HG03439 (cell line): ENCODE results near the gene CALR3.
"Not testable (repeated sequence)": the region's sequence is repeated elsewhere in the genome, so short reads cannot be mapped to it uniquely, and the experiment has no call there.

Experiments used
- ATAC-seq: cut with Tn5 transposase; IDR thresholded peaks from one replicate; pipeline ENCODE4 v1.9.1; 2021; ENCODE audit warnings: mild to moderate bottlenecking, moderate library complexity; ENCODE audit not compliant: unreplicated experiment

Gene CALR3

GRCh38 chr19:16497042-16497441 is 1.1 kb upstream of the CALR3 start:
- no peak for ATAC-seq

- no peak for ATAC-seq
These were observed 631 bp upstream of the CALR3 start for GRCh38 chr19:16496613-16496983.

GRCh38 chr19:16486476-16486875 is 9.5 kb downstream of the CALR3 start:
- ATAC-seq = not testable (repeated sequence)

GRCh38 chr19:16482745-16483144 is 13.2 kb downstream of the CALR3 start:
- ATAC-seq = no peak

DNA sequence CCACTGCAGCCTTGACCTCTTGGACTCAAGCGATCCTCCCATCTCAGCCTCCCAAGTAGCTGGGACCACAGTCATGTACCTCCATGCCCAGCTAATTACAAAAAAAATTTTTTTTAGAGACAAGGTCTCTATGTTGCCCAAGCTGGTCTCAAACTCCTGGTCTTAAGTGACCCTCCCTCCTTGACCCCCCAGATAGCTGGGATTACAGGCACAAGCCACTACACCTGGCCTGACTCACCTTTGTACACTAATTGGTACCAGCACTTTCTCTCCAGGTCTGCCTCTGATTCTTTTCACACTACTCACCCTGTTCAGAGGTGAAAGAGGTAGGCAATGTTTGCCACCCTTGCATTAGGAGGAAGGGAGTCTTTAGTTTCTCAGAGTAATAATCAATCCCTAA is 18.7 kb downstream of the CALR3 start:
- no peak for ATAC-seq

GRCh38 chr19:16476401-16476800 is 19.6 kb downstream of the CALR3 start:
- no peak for ATAC-seq

- no peak for ATAC-seq
These were observed 22.0 kb downstream of the CALR3 start for GRCh38 chr19:16473875-16474392.

GRCh38 chr19:16472992-16473391 is 23.0 kb downstream of the CALR3 start:
- no peak for ATAC-seq

- ATAC-seq = not testable (repeated sequence)
These were observed 23.4 kb downstream of the CALR3 start for GRCh38 chr19:16472559-16472899.

DNA sequence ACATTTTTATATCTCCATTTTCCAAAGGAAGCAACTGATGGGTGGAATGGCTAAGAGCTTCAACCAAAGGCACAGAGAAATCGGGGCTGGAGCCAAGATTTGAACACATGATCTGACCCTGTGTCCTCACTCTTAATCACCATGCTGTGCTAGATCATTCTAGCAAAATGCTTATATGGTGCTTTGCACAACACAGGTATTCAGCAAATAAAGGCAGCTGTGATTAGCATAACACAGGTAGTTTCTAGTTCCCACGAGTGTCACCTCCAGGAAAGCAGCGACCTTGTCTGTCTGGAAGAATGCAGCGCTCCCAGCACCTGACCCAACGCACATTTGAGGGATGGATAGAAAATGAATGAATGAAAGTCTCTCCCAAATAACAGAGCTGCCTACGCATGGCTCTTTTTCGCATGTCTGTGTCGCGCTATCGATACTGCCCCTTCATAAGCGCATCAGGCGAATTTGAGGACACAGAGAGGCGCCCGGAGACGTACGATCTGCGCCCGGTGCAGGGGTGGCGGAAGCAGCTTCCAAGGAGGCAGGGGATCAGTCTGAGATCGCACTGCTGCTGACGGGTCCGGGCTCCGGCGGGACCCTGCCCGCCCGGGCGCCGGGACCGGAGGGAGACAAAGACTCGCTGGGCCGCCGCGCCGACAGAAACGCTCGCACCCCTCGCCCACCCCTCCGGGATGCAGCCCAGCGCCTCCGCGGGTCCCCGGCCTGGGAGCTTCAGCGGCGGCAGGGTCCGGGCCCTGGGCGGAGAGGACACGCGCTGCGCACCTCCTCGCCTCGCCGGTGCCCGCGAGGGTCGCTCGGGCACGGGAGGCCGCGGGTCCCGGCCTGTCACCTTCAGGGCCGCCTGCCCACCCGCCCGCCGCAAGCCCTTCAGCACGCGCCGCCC is 24.8 kb downstream of the CALR3 start:
- peak; percentile 39 for ATAC-seq

DNA sequence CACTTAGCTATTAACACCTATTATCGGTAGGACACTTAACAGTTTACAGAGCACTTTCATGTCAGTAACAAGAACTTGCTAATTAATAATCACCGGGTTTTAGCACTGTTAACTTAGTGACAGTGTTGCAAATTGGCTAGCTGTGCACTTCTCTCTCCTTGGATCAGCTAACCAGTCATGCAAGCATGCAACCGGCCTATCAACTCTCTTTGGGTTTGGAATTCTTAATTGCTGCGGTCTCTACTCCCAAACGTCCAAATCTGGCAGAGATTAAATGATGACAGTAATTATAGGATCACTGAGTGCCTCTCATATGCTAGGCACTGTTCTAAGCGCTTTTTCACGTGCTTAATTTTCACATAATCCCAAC is 25.4 kb downstream of the CALR3 start:
- ATAC-seq = no peak

- no peak for ATAC-seq
These were observed 28.4 kb downstream of the CALR3 start for GRCh38 chr19:16467581-16467980.

DNA sequence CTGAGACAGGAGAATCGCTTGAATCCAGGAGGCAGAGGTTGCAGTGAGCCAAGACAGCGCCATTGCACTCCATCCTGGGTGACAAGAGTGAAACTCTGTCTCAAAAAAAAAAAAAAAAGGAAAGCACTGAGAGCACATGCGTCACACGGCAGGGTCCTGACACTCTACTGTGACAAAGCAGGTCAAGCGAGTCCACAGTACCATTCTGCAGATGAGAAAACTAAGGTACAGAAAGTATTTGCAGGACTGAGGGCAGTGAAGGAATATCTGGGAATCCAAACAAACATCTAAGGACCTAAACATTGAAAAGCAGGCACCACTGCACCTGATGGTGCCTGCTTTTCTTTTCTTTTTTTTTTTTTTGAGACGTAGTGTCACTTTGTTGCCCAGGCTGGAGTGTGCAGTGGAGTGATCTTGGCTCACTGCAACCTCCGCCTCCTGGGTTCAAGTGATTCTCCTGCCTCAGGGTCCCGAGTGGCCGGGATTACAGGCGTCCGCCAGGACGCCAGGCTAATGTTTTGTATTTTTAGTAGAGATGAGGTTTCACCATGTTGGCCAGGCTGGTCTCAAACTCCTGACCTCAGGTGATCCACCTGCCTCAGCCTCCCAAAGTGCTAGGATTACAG is 29.1 kb downstream of the CALR3 start:
- not testable (repeated sequence) for ATAC-seq

GRCh38 chr19:16465239-16465638 is 30.7 kb downstream of the CALR3 start:
- no peak for ATAC-seq

DNA sequence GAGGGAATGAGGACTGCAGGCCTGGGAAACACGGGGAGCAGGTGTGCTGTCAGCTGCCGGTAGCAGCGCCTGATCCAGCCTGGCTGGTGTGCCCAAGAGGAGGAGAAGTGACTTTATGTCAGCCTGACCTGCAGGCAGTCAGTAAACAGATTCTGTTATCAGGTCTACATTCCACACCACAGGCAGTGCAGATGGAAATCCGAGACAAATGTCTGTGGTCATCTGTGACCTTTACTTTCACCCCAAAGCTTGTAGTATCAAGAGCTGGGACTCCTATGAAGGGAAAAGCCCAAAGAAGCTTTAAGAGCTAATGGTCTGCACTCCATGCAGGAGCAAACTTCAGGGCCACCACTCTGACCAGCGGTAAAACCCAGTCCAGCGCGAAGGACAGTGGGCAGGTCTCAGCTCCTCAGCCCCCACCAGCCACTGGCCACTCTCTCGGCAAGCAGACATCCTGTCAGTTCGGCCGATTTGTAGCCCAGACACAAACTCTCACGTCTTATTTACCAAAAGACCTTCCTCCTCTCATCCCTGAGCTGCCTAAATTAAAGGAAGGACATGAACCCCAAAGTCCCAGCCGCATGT is 31.9 kb downstream of the CALR3 start:
- ATAC-seq = no peak

- ATAC-seq = no peak
These were observed 32.5 kb downstream of the CALR3 start for GRCh38 chr19:16463341-16463990.

- no peak for ATAC-seq
These were observed 33.2 kb downstream of the CALR3 start for GRCh38 chr19:16462757-16463250.

- ATAC-seq = no peak
These were observed 34.3 kb downstream of the CALR3 start for GRCh38 chr19:16461630-16462051.

DNA sequence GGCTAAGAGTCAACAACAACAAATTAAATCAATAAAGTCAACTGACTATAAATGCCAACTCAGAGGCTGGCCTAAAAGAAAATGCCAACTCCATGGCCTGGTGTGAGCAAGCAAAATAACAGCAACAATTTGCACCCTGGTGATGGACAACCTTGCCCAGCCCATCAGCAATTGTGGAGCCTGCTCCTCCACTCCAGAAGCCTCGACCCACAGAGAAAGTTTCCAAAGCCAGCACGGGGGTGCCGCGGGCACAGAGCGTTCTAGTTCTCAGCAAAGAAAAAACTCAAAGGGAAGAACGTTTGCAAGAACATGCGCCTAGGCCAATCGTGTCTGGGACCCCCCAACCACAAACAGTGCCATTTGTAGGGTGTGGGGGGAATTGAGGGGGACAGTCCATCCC is 35.5 kb downstream of the CALR3 start:
- no peak for ATAC-seq

DNA sequence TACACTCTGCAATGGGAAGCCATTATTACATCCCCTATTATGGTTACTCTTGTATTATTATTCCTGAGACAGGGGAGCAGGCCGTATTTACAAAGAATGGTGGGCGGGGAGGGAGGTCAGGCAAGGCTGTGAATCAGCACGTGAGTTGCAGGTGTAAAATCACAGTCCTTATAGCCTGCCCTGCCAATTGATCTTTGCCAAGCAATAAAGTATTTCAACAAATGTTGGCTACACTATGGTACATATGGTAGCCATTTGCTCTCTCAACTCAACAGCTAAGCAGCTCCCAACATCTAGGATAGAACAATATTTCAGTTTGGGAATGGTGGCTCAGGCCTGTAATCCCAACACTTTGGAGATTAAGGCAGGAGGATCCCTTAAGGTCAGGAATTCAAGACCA is 36.3 kb downstream of the CALR3 start:
- no peak for ATAC-seq
